A549 (cell line): ENCODE measurements around the gene SLIT3.

Experiments used
- EP300 ChIP-seq, 2 experiments: fragments of >200 bp; sonication (Bioruptor Twin); formaldehyde crosslinking; IDR thresholded peaks; 2 replicates in 1 of 2; 3 replicates in 1 of 2; pipeline ENCODE4 v1.6.1; 2016 to 2017
- FOSL2 ChIP-seq, 2 experiments: fragments of 450-650 bp in 1 of 2; fragments of >200 bp in 1 of 2; sonication (Bioruptor Twin) in 1 of 2; formaldehyde crosslinking; IDR thresholded peaks; 2 replicates each; pipeline versions ENCODE4 v1.5.0 to v1.6.1; 2016 to 2020; ENCODE audit warnings: mild to moderate bottlenecking in 1 of 2, moderate library complexity in 1 of 2
- MAFK ChIP-seq: fragments of 450-650 bp; IDR thresholded peaks from 2 replicates; pipeline ENCODE4 v1.6.1; 2014; ENCODE audit not compliant: partially characterized antibody
- NR3C1 ChIP-seq: fragments of >200 bp; sonication (Bioruptor Twin); formaldehyde crosslinking; IDR thresholded peaks from 3 replicates; pipeline ENCODE4 v1.6.1; 2017
- POLR2A ChIP-seq: IDR thresholded peaks from 2 replicates; pipeline ENCODE4 v1.6.1; 2012; ENCODE audit warnings: mild to moderate bottlenecking, low read length
- RAD21 ChIP-seq, 2 experiments: fragments of >200 bp in 1 of 2; sonication (Bioruptor Twin) in 1 of 2; formaldehyde crosslinking in 1 of 2; IDR thresholded peaks in 1 of 2; conservative IDR thresholded peaks in 1 of 2; 2 replicates in 1 of 2; 3 replicates in 1 of 2; pipeline ENCODE4 v1.6.1; 2012 to 2018; ENCODE audit warnings: inconsistent platforms in 1 of 2
- ZSCAN20 ChIP-seq: fragments of 250-450 bp; sonication (Bioruptor Pico); IDR thresholded peaks from 2 replicates; pipeline ENCODE4 v1.8.0; 2022; ENCODE audit warnings: mild to moderate bottlenecking, moderate library complexity
- TF ChIP-seq, protein P1 (sequence below): fragments of >200 bp; sonication (Bioruptor Twin); formaldehyde crosslinking; IDR thresholded peaks from 3 replicates; pipeline ENCODE4 v1.5.1; 2016
- TF ChIP-seq, protein P2 (sequence below): fragments of 200-600 bp; sonication (generic); IDR thresholded peaks from 2 replicates; pipeline ENCODE4 v1.6.1; 2016; ENCODE audit warnings: antibody characterized with exemption, mild to moderate bottlenecking, moderate library complexity

DNA sequence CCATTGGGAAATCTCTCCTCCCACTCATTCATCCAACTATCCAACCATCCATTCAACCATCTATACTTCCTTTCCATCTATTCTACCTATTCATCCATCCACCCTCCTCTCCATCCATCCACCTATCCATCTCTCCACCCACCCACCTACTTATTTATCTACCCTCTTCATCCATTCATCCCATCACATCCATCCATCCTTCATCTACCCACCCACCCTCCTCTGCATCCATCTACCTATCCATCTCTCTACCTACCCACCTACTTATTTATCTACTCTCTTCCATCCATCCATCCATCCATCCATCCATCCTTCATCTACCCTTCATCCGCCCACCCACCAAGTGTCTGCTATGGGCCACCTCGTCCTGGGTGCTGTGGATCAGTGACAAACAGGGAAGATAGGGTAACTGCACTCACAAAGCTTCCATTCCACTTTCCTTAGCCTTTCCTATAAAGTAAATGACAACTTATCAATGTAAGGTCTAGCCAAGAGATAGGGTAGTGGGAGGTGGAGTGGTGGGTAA, 625.0 kb downstream of the SLIT3 start:
- TF ChIP-seq ZSCAN20 (no peak), RAD21 (conservative IDR thresholded peaks at IDR 0.05 in 1 of 2, IDR thresholded peaks at IDR 0.05 in 1 of 2) (no peak), POLR2A (no peak), MAFK (no peak), EP300 (IDR thresholded peaks at IDR 0.05) (no peak), NR3C1 (no peak), FOSL2 (IDR thresholded peaks at IDR 0.05) (no peak), FOSL2 (CRISPR knock-in tag; IDR thresholded peaks at IDR 0.05) (no peak)
- TF ChIP-seq, protein P1, sequence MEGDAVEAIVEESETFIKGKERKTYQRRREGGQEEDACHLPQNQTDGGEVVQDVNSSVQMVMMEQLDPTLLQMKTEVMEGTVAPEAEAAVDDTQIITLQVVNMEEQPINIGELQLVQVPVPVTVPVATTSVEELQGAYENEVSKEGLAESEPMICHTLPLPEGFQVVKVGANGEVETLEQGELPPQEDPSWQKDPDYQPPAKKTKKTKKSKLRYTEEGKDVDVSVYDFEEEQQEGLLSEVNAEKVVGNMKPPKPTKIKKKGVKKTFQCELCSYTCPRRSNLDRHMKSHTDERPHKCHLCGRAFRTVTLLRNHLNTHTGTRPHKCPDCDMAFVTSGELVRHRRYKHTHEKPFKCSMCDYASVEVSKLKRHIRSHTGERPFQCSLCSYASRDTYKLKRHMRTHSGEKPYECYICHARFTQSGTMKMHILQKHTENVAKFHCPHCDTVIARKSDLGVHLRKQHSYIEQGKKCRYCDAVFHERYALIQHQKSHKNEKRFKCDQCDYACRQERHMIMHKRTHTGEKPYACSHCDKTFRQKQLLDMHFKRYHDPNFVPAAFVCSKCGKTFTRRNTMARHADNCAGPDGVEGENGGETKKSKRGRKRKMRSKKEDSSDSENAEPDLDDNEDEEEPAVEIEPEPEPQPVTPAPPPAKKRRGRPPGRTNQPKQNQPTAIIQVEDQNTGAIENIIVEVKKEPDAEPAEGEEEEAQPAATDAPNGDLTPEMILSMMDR, result no peak
- TF ChIP-seq, protein P2, sequence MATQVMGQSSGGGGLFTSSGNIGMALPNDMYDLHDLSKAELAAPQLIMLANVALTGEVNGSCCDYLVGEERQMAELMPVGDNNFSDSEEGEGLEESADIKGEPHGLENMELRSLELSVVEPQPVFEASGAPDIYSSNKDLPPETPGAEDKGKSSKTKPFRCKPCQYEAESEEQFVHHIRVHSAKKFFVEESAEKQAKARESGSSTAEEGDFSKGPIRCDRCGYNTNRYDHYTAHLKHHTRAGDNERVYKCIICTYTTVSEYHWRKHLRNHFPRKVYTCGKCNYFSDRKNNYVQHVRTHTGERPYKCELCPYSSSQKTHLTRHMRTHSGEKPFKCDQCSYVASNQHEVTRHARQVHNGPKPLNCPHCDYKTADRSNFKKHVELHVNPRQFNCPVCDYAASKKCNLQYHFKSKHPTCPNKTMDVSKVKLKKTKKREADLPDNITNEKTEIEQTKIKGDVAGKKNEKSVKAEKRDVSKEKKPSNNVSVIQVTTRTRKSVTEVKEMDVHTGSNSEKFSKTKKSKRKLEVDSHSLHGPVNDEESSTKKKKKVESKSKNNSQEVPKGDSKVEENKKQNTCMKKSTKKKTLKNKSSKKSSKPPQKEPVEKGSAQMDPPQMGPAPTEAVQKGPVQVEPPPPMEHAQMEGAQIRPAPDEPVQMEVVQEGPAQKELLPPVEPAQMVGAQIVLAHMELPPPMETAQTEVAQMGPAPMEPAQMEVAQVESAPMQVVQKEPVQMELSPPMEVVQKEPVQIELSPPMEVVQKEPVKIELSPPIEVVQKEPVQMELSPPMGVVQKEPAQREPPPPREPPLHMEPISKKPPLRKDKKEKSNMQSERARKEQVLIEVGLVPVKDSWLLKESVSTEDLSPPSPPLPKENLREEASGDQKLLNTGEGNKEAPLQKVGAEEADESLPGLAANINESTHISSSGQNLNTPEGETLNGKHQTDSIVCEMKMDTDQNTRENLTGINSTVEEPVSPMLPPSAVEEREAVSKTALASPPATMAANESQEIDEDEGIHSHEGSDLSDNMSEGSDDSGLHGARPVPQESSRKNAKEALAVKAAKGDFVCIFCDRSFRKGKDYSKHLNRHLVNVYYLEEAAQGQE, result no peak
